A549 (cell line): ENCODE results near the gene SEZ6L2. TPM values are rescaled to one million over a fixed set of nuclear protein-coding genes. Genes with fewer than 3 reads are reported as not detected.
A peak's percentile ranks its signal among the peaks of the same experiment; 100 is the strongest.

Experiments
- ATAC-seq, 2 experiments: fragments of 200-7000 bp in 1 of 2; fragments of >200 bp in 1 of 2; cut with Nextera tagmentation in 1 of 2; cut with Tn5 transposase in 1 of 2; 3 replicates each; pipeline versions ENCODE4 v1.8.0 to v1.9.1; 2018 to 2020; ENCODE audit warnings: mild to moderate bottlenecking in 1 of 2, moderate library complexity in 1 of 2
- CTCF ChIA-PET: fragments of 300-600 bp; sonication (Branson Sonifier 250); formaldehyde crosslinking; extraction: SDS; loops from one replicate; lab custom pipeline; 2021; ENCODE audit warnings: antibody characterized with exemption, inconsistent platforms; lab: Yijun Ruan, JAX
- POLR2A ChIA-PET: fragments of 350-600 bp; formaldehyde crosslinking; extraction: SDS; loops from one replicate; lab custom pipeline; 2021; ENCODE audit warnings: antibody characterized with exemption, inconsistent platforms; lab: Yijun Ruan, JAX
- DNase-seq, 2 experiments: peaks; one replicate each; pipeline versions ENCODE4 v3.0.0 to v3.0.0-alpha.2; 2011 to 2016; ENCODE audit warnings: low read depth in 1 of 2, low spot score in 1 of 2
- FAIRE-seq: peaks from 2 replicates; lab custom pipeline; 2011; peaks lifted over from hg19 to GRCh38; lab: Jason Lieb, UNC
- H3K27ac ChIP-seq, 2 experiments: fragments of >200 bp; sonication (Bioruptor Twin); formaldehyde crosslinking; 3 replicates each; pipeline ENCODE4 v1.5.1; 2016 to 2017
- H3K4me1 ChIP-seq: fragments of >200 bp; sonication (Bioruptor Twin); formaldehyde crosslinking; 3 replicates; pipeline ENCODE4 v1.6.1; 2016
- H3K4me2 ChIP-seq: fragments of >200 bp; sonication (Bioruptor Twin); formaldehyde crosslinking; 3 replicates; pipeline ENCODE4 v1.6.1; 2016
- H3K4me3 ChIP-seq: fragments of >200 bp; sonication (Bioruptor Twin); formaldehyde crosslinking; 3 replicates; pipeline ENCODE4 v1.5.1; 2016
- H3K9me3 ChIP-seq: fragments of >200 bp; sonication (Bioruptor Twin); formaldehyde crosslinking; 3 replicates; pipeline ENCODE4 v1.6.1; 2016
- ATOH8 ChIP-seq: fragments of 250-450 bp; sonication (Bioruptor Pico); IDR thresholded peaks from 2 replicates; pipeline ENCODE4 v1.5.0; 2020; ENCODE audit warnings: low read depth, mild to moderate bottlenecking, moderate library complexity
- CEBPB ChIP-seq, 2 experiments: fragments of >200 bp in 1 of 2; sonication (Bioruptor Twin) in 1 of 2; formaldehyde crosslinking in 1 of 2; IDR thresholded peaks; 2 replicates each; pipeline ENCODE4 v1.6.1; 2012 to 2016
- CHD4 ChIP-seq: fragments of 200-600 bp; sonication (generic); IDR thresholded peaks from 2 replicates; pipeline ENCODE4 v1.6.1; 2016; ENCODE audit warnings: antibody characterized with exemption, mild to moderate bottlenecking, borderline replicate concordance
- EHF ChIP-seq: fragments of 250-450 bp; sonication (Bioruptor Pico); IDR thresholded peaks from 2 replicates; pipeline ENCODE4 v1.5.0; 2020; ENCODE audit warnings: mild to moderate bottlenecking
- EHMT2 ChIP-seq: fragments of 200-600 bp; sonication (generic); IDR thresholded peaks from 2 replicates; pipeline ENCODE4 v1.6.1; 2016; ENCODE audit warnings: antibody characterized with exemption, low read depth, mild to moderate bottlenecking, moderate library complexity
- EP300 ChIP-seq, 2 experiments: fragments of >200 bp; sonication (Bioruptor Twin); formaldehyde crosslinking; IDR thresholded peaks; 2 replicates in 1 of 2; 3 replicates in 1 of 2; pipeline ENCODE4 v1.6.1; 2016 to 2017
- FOSL2 ChIP-seq, 2 experiments: fragments of 450-650 bp in 1 of 2; fragments of >200 bp in 1 of 2; sonication (Bioruptor Twin) in 1 of 2; formaldehyde crosslinking; IDR thresholded peaks; 2 replicates each; pipeline versions ENCODE4 v1.5.0 to v1.6.1; 2016 to 2020; ENCODE audit warnings: mild to moderate bottlenecking in 1 of 2, moderate library complexity in 1 of 2
- FOXS1 ChIP-seq: fragments of 250-450 bp; sonication (Bioruptor Pico); IDR thresholded peaks from 2 replicates; pipeline ENCODE4 v1.5.0; 2020; ENCODE audit warnings: mild to moderate bottlenecking, moderate library complexity
- GATA3 ChIP-seq: IDR thresholded peaks from 2 replicates; pipeline ENCODE4 v1.6.1; 2012; ENCODE audit warnings: borderline replicate concordance
- HDAC2 ChIP-seq: fragments of 200-600 bp; sonication (generic); IDR thresholded peaks from 2 replicates; pipeline ENCODE4 v1.6.1; 2016
- HES2 ChIP-seq: fragments of >200 bp; sonication (Bioruptor Twin); formaldehyde crosslinking; IDR thresholded peaks from 2 replicates; pipeline ENCODE4 v1.6.1; 2016
- HMGXB4 ChIP-seq: fragments of 250-450 bp; sonication (Bioruptor Pico); IDR thresholded peaks from 2 replicates; pipeline ENCODE4 v1.5.0; 2021; ENCODE audit warnings: mild to moderate bottlenecking, moderate library complexity, borderline replicate concordance
- MAZ ChIP-seq: fragments of 150-350 bp; IDR thresholded peaks from 2 replicates; pipeline ENCODE4 v1.6.1; 2014; ENCODE audit warnings: antibody characterized with exemption, low read depth, low read length, borderline replicate concordance
- MYC ChIP-seq: IDR thresholded peaks from 2 replicates; pipeline ENCODE4 v1.6.1; 2012; ENCODE audit warnings: mild to moderate bottlenecking, inconsistent platforms, low read length, improper control_type of control experiment, borderline replicate concordance
- NR3C1 ChIP-seq: fragments of >200 bp; sonication (Bioruptor Twin); formaldehyde crosslinking; IDR thresholded peaks from 3 replicates; pipeline ENCODE4 v1.6.1; 2017
- POLR2AphosphoS2 ChIP-seq: conservative IDR thresholded peaks from 2 replicates; pipeline ENCODE4 v1.6.1; 2012; ENCODE audit warnings: low read length, improper control_type of control experiment, inconsistent platforms
- RAD21 ChIP-seq, 2 experiments: fragments of >200 bp in 1 of 2; sonication (Bioruptor Twin) in 1 of 2; formaldehyde crosslinking in 1 of 2; IDR thresholded peaks in 1 of 2; conservative IDR thresholded peaks in 1 of 2; 2 replicates in 1 of 2; 3 replicates in 1 of 2; pipeline ENCODE4 v1.6.1; 2012 to 2018; ENCODE audit warnings: inconsistent platforms in 1 of 2
- RARB ChIP-seq: fragments of 250-450 bp; sonication (Bioruptor Pico); IDR thresholded peaks from 2 replicates; pipeline ENCODE4 v1.8.0; 2021; ENCODE audit warnings: mild to moderate bottlenecking, moderate library complexity
- SREBF2 ChIP-seq: fragments of 450-650 bp; IDR thresholded peaks from 2 replicates; pipeline ENCODE4 v1.6.1; 2014; ENCODE audit warnings: mild to moderate bottlenecking, moderate library complexity
- ZNF302 ChIP-seq: fragments of 250-450 bp; sonication (Bioruptor Pico); IDR thresholded peaks from 2 replicates; pipeline ENCODE4 v1.9.0; 2021; ENCODE audit warnings: inconsistent platforms, mild to moderate bottlenecking, moderate library complexity
- WGBS: methylation state at CpG from one replicate; pipeline ENCODE4 v1.1.6; 2017; ENCODE audit errors: missing lambda C conversion rate; 5-methylcytosine and 5-hydroxymethylcytosine counted together
- polyA plus RNA-seq, 4 experiments: library from polyadenylated mRNA; depleted of rRNA in 3 of 4; stranded (reverse); fragments of >200 nt; fragmentation: RNase III in 1 of 4; extraction: RNeasy Plus Mini Kit Qiagen cat#74134 plus additional on column Dnase treatment in 1 of 4; gene quantifications; 2 replicates in 3 of 4; 3 replicates in 1 of 4; pipeline ENCODE4 v1.2.3, GENCODE V29; 2011 to 2017
- TF ChIP-seq, protein P1 (sequence below): fragments of >200 bp; sonication (Bioruptor Twin); formaldehyde crosslinking; IDR thresholded peaks from 3 replicates; pipeline ENCODE4 v1.6.1; 2016

Gene SEZ6L2
- polyA plus RNA-seq, 2 of the 4 experiments (the other 2 are of a cell fraction) = 4.3 to 11.4 TPM

DNA sequence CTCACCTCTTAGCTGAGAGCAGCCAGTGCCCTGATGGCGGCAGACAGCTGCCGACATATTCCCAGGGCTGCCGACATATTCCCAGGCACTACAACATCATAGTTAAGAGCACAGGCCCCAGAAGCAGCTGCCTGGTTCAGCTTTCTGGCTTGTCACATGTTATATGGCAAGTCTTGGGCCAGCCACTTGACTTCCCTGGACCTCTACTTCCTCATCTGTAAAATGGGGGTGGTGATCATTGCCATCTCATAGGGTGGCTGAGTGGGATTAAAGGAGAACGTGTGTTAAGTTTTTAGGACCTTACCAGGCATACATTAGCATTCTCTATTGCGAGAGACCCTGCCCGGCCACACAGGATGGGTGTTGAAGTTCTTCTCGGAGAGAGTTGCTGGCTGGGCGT lies 55.4 kb downstream of the SEZ6L2 start:
- no peak for TF ChIP-seq FOXS1 (CRISPR knock-in tag)
- TF ChIP-seq FOSL2 (IDR thresholded peaks at IDR 0.05) = no peak
- TF ChIP-seq FOSL2 (CRISPR knock-in tag; IDR thresholded peaks at IDR 0.05) = no peak
- TF ChIP-seq NR3C1 = no peak
- TF ChIP-seq EP300 (IDR thresholded peaks at IDR 0.05) = no peak
- no peak overlapping the region for H3K4me3 ChIP-seq
- no peaks in the 10 kb centered on the region for H3K4me1 ChIP-seq
- no peaks in the 10 kb centered on the region for H3K9me3 ChIP-seq
- no peak overlapping the region for H3K27ac ChIP-seq
- CTCF ChIA-PET = interaction anchor here (0.6 to 26.2 kb wide), 4 partner anchors 9 to 26 kb away, joined by 3 to 568 read pairs (median 4); partner anchors contain the start of genes MAZ, MVP, PAGR1 and PRRT2
- WGBS = 91% methylated on average over 8 of the region's 8 CpGs
- FAIRE-seq (no peak), ATAC-seq (no peak), DNase-seq (no peak)
- POLR2A ChIA-PET = no interaction called here
- H3K4me2 ChIP-seq = no peak overlapping the region

- ATAC-seq (peak; percentile 61 to 63; a peak in 3 of 6 replicates), DNase-seq (no peak), FAIRE-seq (no peak)
- TF ChIP-seq RAD21 (conservative IDR thresholded peaks at IDR 0.05 in 1 of 2, IDR thresholded peaks at IDR 0.05 in 1 of 2) (no peak), ATOH8 (CRISPR knock-in tag) (no peak), HDAC2 (no peak), HES2 (no peak), FOXS1 (CRISPR knock-in tag) (no peak), POLR2AphosphoS2 (no peak), HMGXB4 (CRISPR knock-in tag) (no peak), SREBF2 (no peak), CEBPB (IDR thresholded peaks at IDR 0.05) (no peak), EHMT2 (no peak), ZNF302 (CRISPR knock-in tag) (no peak), RARB (no peak), MYC (no peak), GATA3 (no peak), CHD4 (no peak), EHF (CRISPR knock-in tag) (no peak), MAZ (no peak)
- TF ChIP-seq, protein P1, sequence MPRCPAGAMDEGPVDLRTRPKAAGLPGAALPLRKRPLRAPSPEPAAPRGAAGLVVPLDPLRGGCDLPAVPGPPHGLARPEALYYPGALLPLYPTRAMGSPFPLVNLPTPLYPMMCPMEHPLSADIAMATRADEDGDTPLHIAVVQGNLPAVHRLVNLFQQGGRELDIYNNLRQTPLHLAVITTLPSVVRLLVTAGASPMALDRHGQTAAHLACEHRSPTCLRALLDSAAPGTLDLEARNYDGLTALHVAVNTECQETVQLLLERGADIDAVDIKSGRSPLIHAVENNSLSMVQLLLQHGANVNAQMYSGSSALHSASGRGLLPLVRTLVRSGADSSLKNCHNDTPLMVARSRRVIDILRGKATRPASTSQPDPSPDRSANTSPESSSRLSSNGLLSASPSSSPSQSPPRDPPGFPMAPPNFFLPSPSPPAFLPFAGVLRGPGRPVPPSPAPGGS = no peak
- Histone ChIP-seq H3K4me2 (no peak overlapping the region), H3K27ac (no peak overlapping the region), H3K4me1 (no peaks in the 10 kb centered on the region), H3K9me3 (no peaks in the 10 kb centered on the region), H3K4me3 (no peak overlapping the region)
- POLR2A ChIA-PET = no interaction called here
- CTCF ChIA-PET = interaction anchor here (0.6 to 26.2 kb wide), 5 partner anchors 10 to 196 kb away, joined by 3 to 568 read pairs (median 4); partner anchors contain the start of genes MAZ, MVP, PAGR1 and PRRT2
- WGBS = 96% methylated on average over 9 of the region's 9 CpGs
These were observed 56.5 kb downstream of the SEZ6L2 start for GRCh38 chr16:29842732-29843346.
